Measurements from ENCODE around the gene DCAF11.

Gene DCAF11

DNA sequence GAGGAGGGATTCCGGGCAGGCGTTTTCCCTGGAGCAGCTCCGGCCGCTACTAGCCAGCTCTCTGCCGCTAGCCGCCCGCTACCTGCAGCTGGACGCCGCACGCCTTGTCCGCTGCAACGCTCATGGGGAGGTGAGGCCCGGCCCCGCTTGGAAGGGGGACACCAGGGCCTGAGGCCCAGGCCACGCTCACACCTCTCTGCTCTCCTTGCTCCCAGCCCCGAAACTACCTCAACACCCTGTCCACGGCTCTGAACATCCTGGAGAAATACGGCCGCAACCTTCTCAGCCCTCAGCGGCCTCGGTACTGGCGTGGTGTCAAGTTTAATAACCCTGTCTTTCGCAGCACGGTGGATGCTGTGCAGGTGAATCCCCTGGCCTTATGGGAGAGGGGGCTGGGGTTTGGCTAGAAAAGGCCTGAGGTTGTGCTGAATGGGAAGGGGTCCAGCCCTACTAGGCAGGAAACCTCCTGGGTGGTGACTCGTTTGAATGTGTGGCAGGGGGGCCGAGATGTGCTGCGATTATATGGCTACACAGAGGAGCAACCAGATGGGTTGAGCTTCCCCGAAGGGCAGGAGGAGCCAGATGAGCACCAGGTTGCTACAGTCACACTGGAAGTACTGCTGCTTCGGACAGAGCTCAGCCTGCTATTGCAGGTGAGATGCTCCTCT is 33.3 kb downstream of the DCAF11 start:
- TF ChIP-seq, protein P1, sequence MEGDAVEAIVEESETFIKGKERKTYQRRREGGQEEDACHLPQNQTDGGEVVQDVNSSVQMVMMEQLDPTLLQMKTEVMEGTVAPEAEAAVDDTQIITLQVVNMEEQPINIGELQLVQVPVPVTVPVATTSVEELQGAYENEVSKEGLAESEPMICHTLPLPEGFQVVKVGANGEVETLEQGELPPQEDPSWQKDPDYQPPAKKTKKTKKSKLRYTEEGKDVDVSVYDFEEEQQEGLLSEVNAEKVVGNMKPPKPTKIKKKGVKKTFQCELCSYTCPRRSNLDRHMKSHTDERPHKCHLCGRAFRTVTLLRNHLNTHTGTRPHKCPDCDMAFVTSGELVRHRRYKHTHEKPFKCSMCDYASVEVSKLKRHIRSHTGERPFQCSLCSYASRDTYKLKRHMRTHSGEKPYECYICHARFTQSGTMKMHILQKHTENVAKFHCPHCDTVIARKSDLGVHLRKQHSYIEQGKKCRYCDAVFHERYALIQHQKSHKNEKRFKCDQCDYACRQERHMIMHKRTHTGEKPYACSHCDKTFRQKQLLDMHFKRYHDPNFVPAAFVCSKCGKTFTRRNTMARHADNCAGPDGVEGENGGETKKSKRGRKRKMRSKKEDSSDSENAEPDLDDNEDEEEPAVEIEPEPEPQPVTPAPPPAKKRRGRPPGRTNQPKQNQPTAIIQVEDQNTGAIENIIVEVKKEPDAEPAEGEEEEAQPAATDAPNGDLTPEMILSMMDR (IDR thresholded peaks at IDR 0.05; ENCODE audit: insufficient read depth, missing control alignments): no peak
- FAIRE-seq (no peak), DNase-seq (ENCODE audit: insufficient read length, low spot score) (no peak)

DNA sequence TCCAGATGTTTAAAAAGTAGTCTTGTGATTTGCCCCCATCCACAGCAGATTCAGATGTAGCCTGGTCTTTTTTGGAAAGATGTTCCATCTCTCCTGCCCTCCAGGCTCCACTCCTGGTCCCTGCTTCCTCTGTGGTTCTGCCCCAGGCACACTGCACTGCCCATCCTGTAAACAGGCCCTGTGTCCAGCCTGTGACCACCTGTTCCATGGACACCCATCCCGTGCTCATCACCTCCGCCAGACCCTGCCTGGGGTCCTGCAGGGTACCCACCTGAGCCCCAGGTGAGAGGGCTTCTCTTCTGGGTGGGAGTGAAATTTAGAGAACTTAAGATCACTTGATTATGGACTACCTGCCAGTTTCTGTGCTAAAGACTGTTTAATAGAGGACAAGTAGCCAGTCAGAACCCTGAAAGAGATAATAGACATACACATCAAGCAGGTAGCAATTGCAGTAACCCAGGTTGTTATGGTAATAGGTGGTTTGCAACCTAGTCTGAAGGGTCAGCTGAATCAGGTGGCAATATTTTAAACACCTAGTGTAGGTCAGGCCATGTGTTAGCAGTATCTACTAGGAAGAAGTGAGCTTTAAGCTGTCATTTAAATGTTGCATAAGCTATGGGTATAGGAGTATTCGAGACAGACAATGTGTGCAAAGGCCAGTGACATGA is 34.9 kb downstream of the DCAF11 start:
- TF ChIP-seq, protein P1 (IDR thresholded peaks at IDR 0.05; ENCODE audit: insufficient read depth, missing control alignments): no peak
- no peak for DNase-seq (ENCODE audit: insufficient read length, low spot score)
- no peak for FAIRE-seq

DNA sequence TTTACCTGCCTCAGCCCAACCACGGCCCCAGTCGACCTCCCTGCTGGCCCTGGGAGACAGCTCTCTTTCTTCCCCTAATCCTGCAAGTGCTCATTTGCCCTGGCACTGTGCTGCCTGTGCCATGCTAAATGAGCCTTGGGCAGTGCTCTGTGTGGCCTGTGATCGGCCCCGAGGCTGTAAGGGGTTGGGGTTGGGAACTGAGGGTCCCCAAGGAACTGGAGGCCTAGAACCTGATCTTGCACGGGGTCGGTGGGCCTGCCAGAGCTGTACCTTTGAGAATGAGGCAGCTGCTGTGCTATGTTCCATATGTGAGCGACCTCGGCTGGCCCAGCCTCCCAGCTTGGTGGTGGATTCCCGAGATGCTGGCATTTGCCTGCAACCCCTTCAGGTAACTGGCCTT is 35.5 kb downstream of the DCAF11 start:
- DNase-seq (ENCODE audit: insufficient read length, low spot score): no peak
- TF ChIP-seq, protein P1 (IDR thresholded peaks at IDR 0.05; ENCODE audit: insufficient read depth, missing control alignments): no peak
- FAIRE-seq: no peak

DNA sequence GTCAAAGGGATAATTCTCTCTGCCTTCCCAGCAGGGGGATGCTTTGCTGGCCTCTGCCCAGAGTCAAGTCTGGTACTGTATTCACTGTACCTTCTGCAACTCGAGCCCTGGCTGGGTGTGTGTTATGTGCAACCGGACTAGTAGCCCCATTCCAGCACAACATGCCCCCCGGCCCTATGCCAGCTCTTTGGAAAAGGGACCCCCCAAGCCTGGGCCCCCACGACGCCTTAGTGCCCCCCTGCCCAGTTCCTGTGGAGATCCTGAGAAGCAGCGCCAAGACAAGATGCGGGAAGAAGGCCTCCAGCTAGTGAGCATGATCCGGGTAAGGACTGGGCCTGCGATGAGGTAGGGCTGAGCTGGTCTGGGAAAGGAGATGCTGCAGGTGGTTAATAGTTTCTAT is 36.0 kb downstream of the DCAF11 start:
- no peak for FAIRE-seq
- TF ChIP-seq, protein P1 (IDR thresholded peaks at IDR 0.05; ENCODE audit: insufficient read depth, missing control alignments): no peak
- DNase-seq (ENCODE audit: insufficient read length, low spot score): no peak

DNA sequence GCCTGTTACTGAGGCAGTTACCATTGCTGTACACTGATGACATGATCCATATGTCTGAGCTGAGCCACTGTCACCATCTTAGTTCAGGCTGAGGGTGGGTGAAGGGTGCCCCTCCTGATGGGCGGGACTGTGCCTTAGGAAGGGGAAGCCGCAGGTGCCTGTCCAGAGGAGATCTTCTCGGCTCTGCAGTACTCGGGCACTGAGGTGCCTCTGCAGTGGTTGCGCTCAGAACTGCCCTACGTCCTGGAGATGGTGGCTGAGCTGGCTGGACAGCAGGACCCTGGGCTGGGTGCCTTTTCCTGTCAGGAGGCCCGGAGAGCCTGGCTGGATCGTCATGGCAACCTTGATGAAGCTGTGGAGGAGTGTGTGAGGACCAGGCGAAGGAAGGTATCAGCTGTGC is 36.4 kb downstream of the DCAF11 start:
- no peak for FAIRE-seq
- no peak for DNase-seq (ENCODE audit: insufficient read length, low spot score)
- TF ChIP-seq, protein P1 (IDR thresholded peaks at IDR 0.05; ENCODE audit: insufficient read depth, missing control alignments): no peak

DNA sequence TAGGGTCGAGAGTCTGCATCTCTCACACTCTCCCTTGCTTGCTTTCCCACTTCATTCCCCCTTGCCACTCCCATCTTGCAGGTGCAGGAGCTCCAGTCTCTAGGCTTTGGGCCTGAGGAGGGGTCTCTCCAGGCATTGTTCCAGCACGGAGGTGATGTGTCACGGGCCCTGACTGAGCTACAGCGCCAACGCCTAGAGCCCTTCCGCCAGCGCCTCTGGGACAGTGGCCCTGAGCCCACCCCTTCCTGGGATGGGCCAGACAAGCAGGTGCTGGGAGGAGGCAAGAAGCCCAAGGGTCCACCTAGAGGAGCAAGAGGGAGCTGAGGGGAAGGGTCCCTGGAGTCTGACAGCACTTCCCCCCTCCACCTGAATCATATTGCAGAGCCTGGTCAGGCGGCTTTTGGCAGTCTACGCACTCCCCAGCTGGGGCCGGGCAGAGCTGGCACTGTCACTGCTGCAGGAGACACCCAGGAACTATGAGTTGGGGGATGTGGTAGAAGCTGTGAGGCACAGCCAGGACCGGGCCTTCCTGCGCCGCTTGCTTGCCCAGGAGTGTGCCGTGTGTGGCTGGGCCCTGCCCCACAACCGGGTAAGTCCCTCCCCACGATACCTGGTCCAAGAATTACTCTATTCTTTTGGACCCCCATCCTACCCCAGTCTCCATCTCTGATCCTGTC is 37.0 kb downstream of the DCAF11 start:
- FAIRE-seq (no peak), DNase-seq (ENCODE audit: insufficient read length, low spot score) (no peak)
- TF ChIP-seq, protein P1 (IDR thresholded peaks at IDR 0.05; ENCODE audit: insufficient read depth, missing control alignments): no peak

DNA sequence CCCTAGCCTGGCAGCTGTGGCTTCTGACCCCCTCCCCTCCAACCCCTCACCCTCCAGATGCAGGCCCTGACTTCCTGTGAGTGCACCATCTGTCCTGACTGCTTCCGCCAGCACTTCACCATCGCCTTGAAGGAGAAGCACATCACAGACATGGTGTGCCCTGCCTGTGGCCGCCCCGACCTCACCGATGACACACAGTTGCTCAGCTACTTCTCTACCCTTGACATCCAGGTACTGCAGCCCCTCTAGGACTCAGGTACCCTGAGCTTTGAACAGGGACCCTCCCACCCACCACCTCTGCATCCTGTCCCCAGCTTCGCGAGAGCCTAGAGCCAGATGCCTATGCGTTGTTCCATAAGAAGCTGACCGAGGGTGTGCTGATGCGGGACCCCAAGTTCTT is 40.5 kb downstream of the DCAF11 start:
- TF ChIP-seq, protein P1 (IDR thresholded peaks at IDR 0.05; ENCODE audit: insufficient read depth, missing control alignments): no peak
- DNase-seq (ENCODE audit: insufficient read length, low spot score) (no peak), FAIRE-seq (no peak)
